IPS-NIHi7 (cell line): ENCODE data around the gene RNF157.

ENCODE experiments used
- DNase-seq: peaks from one replicate; pipeline ENCODE4 v3.0.0; 2012; ENCODE audit warnings: mixed read lengths; ENCODE audit errors: extremely low spot score

The RNF157 gene

GRCh38 chr17:76123749-76124581 is 116.3 kb downstream of the RNF157 start:
- no peak for DNase-seq

- DNase-seq, result no peak
Observed at GRCh38 chr17:76123191-76123499, 117.1 kb downstream of the RNF157 start.

- peak; percentile 11 for DNase-seq
Observed at GRCh38 chr17:76122431-76123190, 117.7 kb downstream of the RNF157 start.

- DNase-seq, result peak; percentile 51
Observed at GRCh38 chr17:76121932-76122430, 118.3 kb downstream of the RNF157 start.

- DNase-seq, result peak; percentile 6
Observed at GRCh38 chr17:76120658-76121008, 119.7 kb downstream of the RNF157 start.

GRCh38 chr17:76119409-76120371 is 120.6 kb downstream of the RNF157 start:
- DNase-seq, result peak; percentile 22

GRCh38 chr17:76115138-76115754 is 125.0 kb downstream of the RNF157 start:
- DNase-seq, result no peak

GRCh38 chr17:76111956-76112355 is 128.3 kb downstream of the RNF157 start:
- DNase-seq, result no peak

- no peak for DNase-seq
Observed at GRCh38 chr17:76107509-76107908, 132.8 kb downstream of the RNF157 start.

GRCh38 chr17:76106703-76107102 is 133.6 kb downstream of the RNF157 start:
- no peak for DNase-seq

GRCh38 chr17:76104896-76105231 is 135.4 kb downstream of the RNF157 start:
- DNase-seq, result no peak

GRCh38 chr17:76104140-76104895 is 136.0 kb downstream of the RNF157 start:
- no peak for DNase-seq

- peak; percentile 97 for DNase-seq
Observed at GRCh38 chr17:76103274-76104139, 136.8 kb downstream of the RNF157 start, which contains the start of gene EXOC7. Gene EXOC7, minus strand, starts transcription at chr17:76103787. Its CDS starts 95 bp downstream, at chr17:76103692.

- DNase-seq, result no peak
Observed at GRCh38 chr17:76102944-76103273, 137.4 kb downstream of the RNF157 start.

GRCh38 chr17:76097716-76098295 is 142.5 kb downstream of the RNF157 start:
- no peak for DNase-seq

GRCh38 chr17:76095943-76096342 is 144.3 kb downstream of the RNF157 start:
- DNase-seq, result no peak

- no peak for DNase-seq
Observed at GRCh38 chr17:76094046-76094445, 146.2 kb downstream of the RNF157 start.

- no peak for DNase-seq
Observed at GRCh38 chr17:76092526-76093413, 147.5 kb downstream of the RNF157 start.
